Liver (tissue), 9 donors: ENCODE data around the gene STIM1. TPM values are rescaled to one million over a fixed set of nuclear protein-coding genes. Genes with fewer than 3 reads are reported as not detected.
"Not testable (repeated sequence)": the region's sequence is repeated elsewhere in the genome, so short reads cannot be mapped to it uniquely, and the experiment has no call there.

Experiments
- DNase-seq: peaks from one replicate; pipeline ENCODE4 v3.0.0-alpha.2; 2017; ENCODE audit warnings: low spot score
- H3K27ac ChIP-seq, 2 donors: one replicate each; pipeline ENCODE4 v1.7.0; 2013; ENCODE audit warnings: inconsistent platforms in 2 of 2, low read length in 2 of 2, control low read depth in 1 of 2, low read depth in 1 of 2, mild to moderate bottlenecking in 1 of 2
- H3K27me3 ChIP-seq, 4 donors: one replicate each; pipeline versions ENCODE4 v1.6.1 to v1.7.0; 2013; ENCODE audit warnings: low read length in 3 of 4, inconsistent platforms in 1 of 4, mild to moderate bottlenecking in 1 of 4, moderate library complexity in 1 of 4; ENCODE audit not compliant: control insufficient read depth in 4 of 4, insufficient read depth in 4 of 4
- H3K36me3 ChIP-seq, 4 donors: one replicate each; pipeline versions ENCODE4 v1.6.1 to v1.7.0; 2013; ENCODE audit warnings: low read length in 3 of 4, mild to moderate bottlenecking in 3 of 4, low read depth in 1 of 4, moderate library complexity in 1 of 4; ENCODE audit not compliant: control insufficient read depth in 4 of 4, insufficient read depth in 3 of 4
- H3K4me1 ChIP-seq, 4 donors: one replicate each; pipeline versions ENCODE4 v1.6.1 to v1.7.0; 2013; ENCODE audit warnings: low read length in 3 of 4, mild to moderate bottlenecking in 3 of 4, moderate library complexity in 1 of 4; ENCODE audit not compliant: control insufficient read depth in 4 of 4, insufficient read depth in 4 of 4
- H3K4me3 ChIP-seq, 3 donors: one replicate each; pipeline versions ENCODE4 v1.6.1 to v1.7.0; 2013; ENCODE audit warnings: low read length in 3 of 3, control low read depth in 1 of 3, low read depth in 1 of 3, mild to moderate bottlenecking in 1 of 3
- H3K9ac ChIP-seq, 2 donors: one replicate each; pipeline ENCODE4 v1.7.0; 2013; ENCODE audit warnings: low read length in 2 of 2, mild to moderate bottlenecking in 2 of 2, moderate library complexity in 2 of 2, control low read depth in 1 of 2, low read depth in 1 of 2
- H3K9me3 ChIP-seq, 4 donors: one replicate each; pipeline versions ENCODE4 v1.6.1 to v1.7.0; 2013; ENCODE audit warnings: low read length in 3 of 4; ENCODE audit not compliant: control insufficient read depth in 4 of 4
- ATF3 ChIP-seq: IDR thresholded peaks from 2 replicates; pipeline ENCODE4 v1.6.1; 2016; ENCODE audit warnings: antibody characterized with exemption
- CTCF ChIP-seq: fragments of 150-350 bp; IDR thresholded peaks from 2 replicates; pipeline ENCODE4 v1.5.1; 2017; ENCODE audit warnings: improper control_type of control experiment, low read depth, low read length; ENCODE audit not compliant: missing input control
- EGR1 ChIP-seq, 2 donors: IDR thresholded peaks; 2 replicates each; pipeline ENCODE4 v1.6.1; 2016 to 2018; ENCODE audit warnings: antibody characterized with exemption in 2 of 2, low read depth in 2 of 2
- FOXA1 ChIP-seq: IDR thresholded peaks from 2 replicates; pipeline ENCODE4 v1.6.1; 2016; ENCODE audit warnings: antibody characterized with exemption
- FOXA2 ChIP-seq: IDR thresholded peaks from 2 replicates; pipeline ENCODE4 v1.6.1; 2016; ENCODE audit warnings: antibody characterized with exemption
- GABPA ChIP-seq, 2 donors: IDR thresholded peaks in 1 of 2; conservative IDR thresholded peaks in 1 of 2; 2 replicates each; pipeline ENCODE4 v1.6.1; 2016; ENCODE audit warnings: antibody characterized with exemption in 2 of 2, mild to moderate bottlenecking in 1 of 2, moderate library complexity in 1 of 2
- HNF4A ChIP-seq, 2 donors: conservative IDR thresholded peaks; 2 replicates each; pipeline ENCODE4 v1.6.1; 2016; ENCODE audit warnings: antibody characterized with exemption in 2 of 2, mild to moderate bottlenecking in 2 of 2
- HNF4G ChIP-seq: IDR thresholded peaks from 2 replicates; pipeline ENCODE4 v1.6.1; 2016; ENCODE audit warnings: antibody characterized with exemption
- JUND ChIP-seq, 2 donors: IDR thresholded peaks; 2 replicates each; pipeline ENCODE4 v1.6.1; 2016; ENCODE audit warnings: antibody characterized with exemption in 2 of 2
- NR2F2 ChIP-seq: IDR thresholded peaks from 2 replicates; pipeline ENCODE4 v1.6.1; 2016; ENCODE audit warnings: antibody characterized with exemption
- RAD21 ChIP-seq, 2 donors: IDR thresholded peaks; 2 replicates each; pipeline ENCODE4 v1.6.1; 2016; ENCODE audit warnings: antibody characterized with exemption in 2 of 2, mild to moderate bottlenecking in 2 of 2
- REST ChIP-seq: IDR thresholded peaks from 2 replicates; pipeline ENCODE4 v1.6.1; 2016; ENCODE audit warnings: antibody characterized with exemption, mild to moderate bottlenecking
- RXRA ChIP-seq, 2 donors: IDR thresholded peaks; 2 replicates each; pipeline ENCODE4 v1.6.1; 2017 to 2018; ENCODE audit warnings: antibody characterized with exemption in 2 of 2, mild to moderate bottlenecking in 1 of 2
- SP1 ChIP-seq: IDR thresholded peaks from 2 replicates; pipeline ENCODE4 v1.6.1; 2018; ENCODE audit warnings: antibody characterized with exemption, mild to moderate bottlenecking
- TAF1 ChIP-seq: conservative IDR thresholded peaks from 2 replicates; pipeline ENCODE4 v1.6.1; 2016; ENCODE audit warnings: antibody characterized with exemption, mild to moderate bottlenecking
- YY1 ChIP-seq: IDR thresholded peaks from 2 replicates; pipeline ENCODE4 v1.6.1; 2016; ENCODE audit warnings: antibody characterized with exemption, mild to moderate bottlenecking
- WGBS: extraction: QIAGEN DNeasy Blood & Tissue Kit; methylation state at CpG from one replicate; pipeline ENCODE4 v1.1.7; 2013; 5-methylcytosine and 5-hydroxymethylcytosine counted together
- polyA plus RNA-seq, 2 donors: library from polyadenylated mRNA; stranded (reverse) in 1 of 2; unstranded in 1 of 2; fragments of 200-250 nt in 1 of 2; fragments of >200 nt in 1 of 2; fragmentation: Nextera tagmentation in 1 of 2; extraction: Ambion mirVana in 1 of 2; gene quantifications; one replicate each; pipeline versions ENCODE4 v1.2.1 to v1.2.3, GENCODE V29; 2013 to 2015
- total RNA-seq, 2 donors: library from RNA; depleted of rRNA; stranded (reverse); fragments of >200 nt; gene quantifications; one replicate each; pipeline ENCODE4 v1.2.3, GENCODE V29; 2014
- TF ChIP-seq, protein P1 (sequence below): IDR thresholded peaks from 2 replicates; pipeline ENCODE4 v1.6.1; 2016; ENCODE audit warnings: antibody characterized with exemption
- TF ChIP-seq, protein P2 (sequence below): IDR thresholded peaks from 2 replicates; pipeline ENCODE4 v1.6.1; 2016; ENCODE audit warnings: antibody characterized with exemption
- donor health status: healthy.
- donor health status: healthy.
- donor health status: healthy.
- donor health status: healthy.
- donor health status: healthy.

Gene STIM1
- total and polyA plus RNA-seq, 4 donors, result 19.7 to 42.9 (median 25.1) TPM

DNA sequence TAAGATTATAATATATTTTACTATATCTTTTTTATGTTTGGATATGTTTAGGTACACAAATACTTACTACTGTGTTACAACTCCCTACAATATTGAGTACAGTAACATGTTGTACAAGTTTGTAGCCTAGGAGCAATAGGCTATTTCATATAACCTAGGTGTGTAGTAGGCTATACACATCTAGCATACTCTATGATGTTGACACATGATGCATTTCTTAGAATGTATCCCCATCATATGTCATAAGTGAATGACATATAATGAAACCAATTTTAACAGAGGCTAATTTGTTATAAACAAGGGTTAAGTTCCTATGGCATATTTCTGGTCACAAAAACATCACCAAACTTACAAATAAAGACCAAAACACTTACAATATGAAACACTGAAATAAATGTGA is 152.7 kb downstream of the STIM1 start:
- Histone ChIP-seq H3K4me3 (no peak overlapping the region), H3K36me3 (no peaks in the 10 kb centered on the region), H3K9ac (no peak overlapping the region), H3K9me3 (no peaks in the 10 kb centered on the region), H3K27me3 (no peaks in the 10 kb centered on the region), H3K27ac (no peak overlapping the region), H3K4me1 (no peaks in the 10 kb centered on the region)
- DNase-seq, result no peak
- TF ChIP-seq FOXA1 (no peak), SP1 (no peak), REST (no peak), HNF4A (conservative IDR thresholded peaks at IDR 0.05) (no peak), RXRA (IDR thresholded peaks at IDR 0.05) (no peak), TAF1 (no peak), HNF4G (no peak), ATF3 (no peak), RAD21 (IDR thresholded peaks at IDR 0.05) (no peak), GABPA (IDR thresholded peaks at IDR 0.05 in 1 of 2, conservative IDR thresholded peaks at IDR 0.05 in 1 of 2) (no peak), NR2F2 (no peak), EGR1 (IDR thresholded peaks at IDR 0.05; ENCODE audit: low read depth in 2 of 2) (no peak), JUND (IDR thresholded peaks at IDR 0.05) (no peak), YY1 (no peak), FOXA2 (no peak), CTCF (no peak)
- TF ChIP-seq, protein P1, sequence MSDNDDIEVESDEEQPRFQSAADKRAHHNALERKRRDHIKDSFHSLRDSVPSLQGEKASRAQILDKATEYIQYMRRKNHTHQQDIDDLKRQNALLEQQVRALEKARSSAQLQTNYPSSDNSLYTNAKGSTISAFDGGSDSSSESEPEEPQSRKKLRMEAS, result no peak
- TF ChIP-seq, protein P2, sequence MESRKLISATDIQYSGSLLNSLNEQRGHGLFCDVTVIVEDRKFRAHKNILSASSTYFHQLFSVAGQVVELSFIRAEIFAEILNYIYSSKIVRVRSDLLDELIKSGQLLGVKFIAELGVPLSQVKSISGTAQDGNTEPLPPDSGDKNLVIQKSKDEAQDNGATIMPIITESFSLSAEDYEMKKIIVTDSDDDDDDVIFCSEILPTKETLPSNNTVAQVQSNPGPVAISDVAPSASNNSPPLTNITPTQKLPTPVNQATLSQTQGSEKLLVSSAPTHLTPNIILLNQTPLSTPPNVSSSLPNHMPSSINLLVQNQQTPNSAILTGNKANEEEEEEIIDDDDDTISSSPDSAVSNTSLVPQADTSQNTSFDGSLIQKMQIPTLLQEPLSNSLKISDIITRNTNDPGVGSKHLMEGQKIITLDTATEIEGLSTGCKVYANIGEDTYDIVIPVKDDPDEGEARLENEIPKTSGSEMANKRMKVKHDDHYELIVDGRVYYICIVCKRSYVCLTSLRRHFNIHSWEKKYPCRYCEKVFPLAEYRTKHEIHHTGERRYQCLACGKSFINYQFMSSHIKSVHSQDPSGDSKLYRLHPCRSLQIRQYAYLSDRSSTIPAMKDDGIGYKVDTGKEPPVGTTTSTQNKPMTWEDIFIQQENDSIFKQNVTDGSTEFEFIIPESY, result no peak

DNA sequence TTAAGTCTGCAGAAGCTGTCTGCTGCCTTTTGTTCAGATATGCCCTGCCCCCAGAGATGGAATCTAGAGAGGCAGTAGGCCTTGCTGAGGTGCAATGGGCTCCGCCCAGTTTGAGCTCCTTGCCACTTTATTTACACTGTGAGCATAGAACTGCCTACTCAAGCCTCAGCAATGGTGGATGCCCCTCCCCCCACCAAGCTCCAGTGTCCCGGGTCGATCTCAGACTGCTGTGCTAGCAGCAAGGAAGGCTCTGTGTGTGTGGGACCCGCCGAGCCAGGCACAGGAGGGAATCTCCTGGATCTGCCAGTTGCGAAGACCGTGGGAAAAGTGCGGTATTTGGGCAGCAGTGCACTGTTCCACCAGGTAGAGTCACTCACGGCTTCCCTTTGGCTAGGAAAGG is 161.1 kb downstream of the STIM1 start:
- H3K27ac ChIP-seq, H3K9ac ChIP-seq, H3K4me1 ChIP-seq, H3K27me3 ChIP-seq, H3K9me3 ChIP-seq, H3K4me3 ChIP-seq, DNase-seq, H3K36me3 ChIP-seq: not testable (repeated sequence)
- 93% methylated on average over 9 of the region's 9 CpGs for WGBS
